ENCODE data around the gene THOP1.
"Not testable (repeated sequence)": the region's sequence is repeated elsewhere in the genome, so short reads cannot be mapped to it uniquely, and the experiment has no call there.

THOP1 gene

DNA sequence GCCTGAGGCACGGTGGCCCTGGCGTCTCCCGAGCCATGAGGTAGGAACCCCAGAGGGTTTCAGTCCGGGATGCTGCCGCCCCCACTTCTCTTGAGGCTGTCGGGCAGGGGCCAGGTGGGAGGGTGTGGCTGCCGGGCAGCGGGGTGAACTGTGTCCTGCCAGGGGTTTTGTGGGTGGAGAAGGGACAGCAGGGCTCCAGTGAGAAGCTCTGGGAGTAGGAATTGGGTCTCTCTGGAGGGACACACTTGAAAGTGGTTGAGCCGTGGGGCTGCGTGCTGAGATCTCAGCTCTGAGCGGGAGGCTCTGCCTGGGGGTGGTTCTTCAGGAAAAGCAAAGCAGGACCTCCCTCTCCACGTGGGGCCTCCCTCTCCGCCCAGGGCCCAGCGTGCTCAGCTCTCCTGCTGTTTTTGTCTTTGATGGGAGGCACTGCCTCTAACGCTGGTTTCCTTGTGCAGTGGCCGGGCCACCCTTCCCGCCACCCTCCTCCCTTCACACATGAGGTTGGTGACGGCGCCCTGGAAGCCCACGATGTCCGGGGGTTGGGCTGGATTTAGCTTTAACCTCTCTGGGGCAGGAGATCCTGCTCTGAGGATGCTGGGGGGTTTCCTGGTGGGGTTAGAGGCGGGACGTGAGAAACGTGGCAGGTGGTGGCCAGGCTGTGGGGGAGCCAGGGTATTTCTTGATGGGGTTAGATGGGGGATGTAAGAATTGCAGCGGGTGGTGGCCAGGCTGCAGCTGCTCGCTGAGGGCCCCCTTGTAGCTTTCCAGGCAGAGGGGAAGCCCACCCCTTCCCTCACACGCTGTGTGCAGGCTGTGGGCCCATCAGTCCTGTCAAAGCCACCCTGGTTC, 19.1 kb downstream of the THOP1 start:
- no peak for DNase-seq

DNA sequence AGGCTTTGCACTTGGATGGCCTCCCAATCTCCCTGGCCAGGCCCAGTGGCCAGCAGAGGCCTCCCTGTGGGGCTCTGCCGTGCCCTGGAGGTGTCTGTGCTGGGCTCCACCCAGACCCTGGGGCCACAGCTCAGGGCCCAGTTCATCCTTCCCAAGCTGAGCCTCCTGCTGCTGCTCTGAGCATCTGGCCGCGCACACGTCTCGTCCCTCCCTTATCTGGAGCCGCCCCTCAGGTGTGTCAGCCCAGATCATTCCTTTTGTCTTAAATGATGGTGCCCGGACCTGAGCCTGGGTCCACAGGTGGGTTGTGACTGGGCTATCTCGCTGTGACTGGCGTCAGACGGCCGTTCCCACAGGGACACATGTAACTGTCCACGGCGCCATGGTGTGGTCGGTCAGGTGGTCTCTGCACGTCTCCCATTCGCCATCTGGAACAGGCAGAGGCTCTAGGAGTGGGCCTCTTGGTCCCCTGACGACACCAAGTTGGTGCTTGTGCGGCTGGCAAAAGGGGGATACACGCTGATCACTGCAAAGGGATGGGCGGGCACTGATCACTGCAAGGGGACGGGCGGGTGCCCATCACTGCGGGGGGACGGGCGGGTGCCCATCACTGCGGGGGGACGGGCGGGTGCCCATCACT, 20.1 kb downstream of the THOP1 start:
- no peak for DNase-seq

DNA sequence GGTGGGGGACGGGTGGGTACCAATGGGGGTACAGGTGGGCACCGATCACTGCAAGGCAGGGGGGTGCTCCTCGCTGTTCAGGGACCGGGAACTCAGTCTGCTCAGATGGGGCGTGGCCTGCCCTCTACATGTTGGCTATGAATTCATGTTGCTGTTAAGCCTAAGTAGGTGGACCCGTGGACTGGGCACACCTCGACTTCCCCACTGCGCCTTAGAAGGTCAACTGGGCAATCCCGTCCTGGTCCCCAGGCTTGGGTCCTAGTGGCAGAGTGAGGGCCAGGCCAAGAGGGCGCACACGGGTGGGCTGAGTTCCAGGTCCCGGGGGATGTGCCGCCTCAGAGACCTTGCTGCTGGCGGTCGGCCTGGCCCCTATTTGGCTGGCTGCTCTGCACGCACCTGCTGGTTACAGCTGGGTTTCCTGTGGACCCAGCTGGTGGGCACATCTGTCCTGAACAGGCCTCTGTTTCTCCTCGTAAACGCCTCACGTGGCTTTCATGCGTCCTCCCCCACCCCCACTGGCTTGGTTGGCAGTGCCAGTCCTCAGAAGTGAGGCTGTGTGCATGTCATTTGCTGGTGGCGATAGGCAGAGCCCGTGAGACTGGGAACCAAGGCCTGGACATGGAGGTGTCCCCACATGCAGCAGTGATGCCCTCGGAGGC, 20.8 kb downstream of the THOP1 start:
- DNase-seq, result no peak

DNA sequence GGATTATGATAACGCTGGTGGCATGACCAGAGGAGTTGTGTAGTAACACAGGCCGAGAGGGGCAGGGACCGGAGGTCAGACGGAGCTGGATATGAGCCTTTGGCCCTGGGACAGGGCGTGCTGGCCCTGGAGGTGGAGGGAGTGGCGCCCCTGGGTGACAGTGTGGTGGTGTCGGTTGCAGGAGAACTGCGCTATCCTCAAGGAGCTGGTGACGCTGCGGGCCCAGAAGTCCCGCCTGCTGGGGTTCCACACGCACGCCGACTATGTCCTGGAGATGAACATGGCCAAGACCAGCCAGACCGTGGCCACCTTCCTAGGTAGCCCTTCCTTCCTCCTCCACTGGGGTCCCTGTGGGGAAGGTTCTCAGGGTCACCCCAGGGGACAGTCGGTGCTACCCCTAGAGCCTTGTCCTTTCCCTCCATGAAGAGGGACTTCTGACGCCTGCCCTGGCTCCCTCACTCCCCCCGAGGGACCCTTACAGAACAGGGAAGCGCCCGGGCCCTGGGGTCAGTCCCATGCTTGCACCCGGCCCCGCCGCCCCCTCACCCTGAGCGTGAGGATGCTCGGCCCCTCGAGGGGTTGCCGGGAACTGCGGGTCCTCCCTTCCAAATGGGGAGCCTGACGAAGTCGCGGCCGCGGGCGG, 21.6 kb downstream of the THOP1 start:
- no peak for DNase-seq

DNA sequence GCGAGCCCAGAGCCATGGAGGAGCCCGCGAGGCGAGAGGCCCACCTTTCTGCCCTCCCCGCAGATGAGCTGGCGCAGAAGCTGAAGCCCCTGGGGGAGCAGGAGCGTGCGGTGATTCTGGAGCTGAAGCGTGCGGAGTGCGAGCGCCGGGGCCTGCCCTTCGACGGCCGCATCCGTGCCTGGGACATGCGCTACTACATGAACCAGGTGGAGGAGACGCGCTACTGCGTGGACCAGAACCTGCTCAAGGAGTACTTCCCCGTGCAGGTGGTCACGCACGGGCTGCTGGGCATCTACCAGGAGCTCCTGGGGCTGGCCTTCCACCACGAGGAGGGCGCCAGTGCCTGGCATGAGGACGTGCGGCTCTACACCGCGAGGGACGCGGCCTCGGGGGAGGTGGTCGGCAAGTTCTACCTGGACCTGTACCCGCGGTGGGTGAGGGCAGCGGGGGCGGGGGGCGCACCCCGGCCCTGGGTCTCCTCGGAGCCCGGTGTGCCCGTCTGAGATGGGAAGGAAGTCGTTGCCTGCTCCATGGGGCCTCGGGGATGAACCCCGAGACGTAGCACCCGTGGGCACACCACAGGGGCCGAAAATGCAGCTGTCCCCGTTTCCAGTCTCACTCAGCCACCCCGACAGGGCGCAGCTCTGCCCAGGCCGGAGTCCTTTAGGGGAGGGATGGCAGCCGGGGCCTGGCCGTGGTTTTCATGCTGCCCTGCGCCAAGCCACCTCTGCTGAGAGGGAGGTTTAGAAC, 22.3 kb downstream of the THOP1 start:
- DNase-seq, result no peak

DNA sequence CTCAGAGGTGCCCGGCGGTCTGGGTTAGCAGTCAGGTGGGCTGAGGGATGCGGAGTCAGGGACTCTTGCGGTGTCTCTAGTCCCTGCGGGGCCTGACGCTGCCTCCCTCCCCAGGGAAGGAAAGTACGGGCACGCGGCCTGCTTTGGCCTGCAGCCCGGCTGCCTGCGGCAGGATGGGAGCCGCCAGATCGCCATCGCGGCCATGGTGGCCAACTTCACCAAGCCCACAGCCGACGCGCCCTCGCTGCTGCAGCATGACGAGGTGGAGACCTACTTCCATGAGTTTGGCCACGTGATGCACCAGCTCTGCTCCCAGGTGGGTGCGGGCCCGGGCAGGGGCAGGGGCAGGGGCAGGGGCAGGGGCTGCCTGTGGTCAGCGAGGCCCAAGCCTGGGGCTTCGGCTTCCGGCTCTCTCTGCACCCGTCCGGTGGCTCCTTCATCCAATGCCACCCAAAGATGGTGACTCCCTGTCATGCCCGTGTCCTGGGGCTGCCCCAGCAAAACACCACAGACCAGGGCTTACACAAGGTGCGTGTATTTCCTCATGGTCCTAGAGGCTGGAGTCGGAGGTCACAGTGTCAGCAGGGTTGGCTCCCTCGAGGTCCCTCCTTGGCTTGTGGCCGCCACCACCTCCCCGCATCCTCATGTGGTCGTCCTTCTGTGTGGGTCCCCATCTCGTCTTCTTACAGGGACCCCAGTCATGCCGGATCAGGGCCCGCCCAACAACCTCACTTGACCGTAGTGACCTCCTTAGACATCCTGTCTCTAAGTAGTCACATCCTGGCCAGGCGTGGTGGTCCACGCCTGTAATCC, 23.0 kb downstream of the THOP1 start:
- DNase-seq, result no peak

DNA sequence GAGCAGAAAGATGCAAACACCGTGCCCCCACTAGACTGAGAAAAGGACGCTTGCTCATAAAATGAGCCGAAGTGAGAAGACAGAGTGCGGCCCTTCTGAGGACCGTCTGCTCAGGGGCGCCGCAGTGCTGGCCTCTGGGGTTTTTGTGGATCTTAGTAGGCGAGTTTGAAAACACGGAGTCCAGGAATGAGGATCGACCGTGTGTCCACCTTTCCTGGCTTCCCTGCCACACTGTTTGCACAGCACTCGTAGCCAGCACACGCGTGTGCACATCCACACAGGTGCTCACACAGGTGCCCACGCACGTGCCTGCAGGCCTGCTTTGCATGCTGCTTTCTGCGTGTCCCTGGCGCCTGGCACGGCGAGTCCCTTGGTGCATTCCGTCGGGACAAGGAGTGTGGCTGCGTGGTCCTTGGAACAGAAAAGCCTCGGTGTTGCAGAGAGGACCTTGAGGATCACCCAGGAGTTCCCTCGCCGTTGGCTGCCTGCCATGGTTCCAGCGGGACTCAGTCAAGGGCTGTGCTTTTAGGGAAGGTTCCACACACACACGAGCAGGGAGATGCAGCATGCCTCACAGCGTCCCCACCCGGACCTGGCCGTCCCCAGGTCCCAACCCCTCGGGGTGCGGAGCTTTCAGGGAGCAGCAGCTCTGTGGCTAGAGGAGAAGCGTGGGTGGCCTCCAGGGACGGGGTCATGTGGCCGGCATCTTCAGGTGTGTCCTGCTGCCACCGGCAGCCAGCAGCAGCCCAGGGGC, 24.3 kb downstream of the THOP1 start:
- no peak for DNase-seq

DNA sequence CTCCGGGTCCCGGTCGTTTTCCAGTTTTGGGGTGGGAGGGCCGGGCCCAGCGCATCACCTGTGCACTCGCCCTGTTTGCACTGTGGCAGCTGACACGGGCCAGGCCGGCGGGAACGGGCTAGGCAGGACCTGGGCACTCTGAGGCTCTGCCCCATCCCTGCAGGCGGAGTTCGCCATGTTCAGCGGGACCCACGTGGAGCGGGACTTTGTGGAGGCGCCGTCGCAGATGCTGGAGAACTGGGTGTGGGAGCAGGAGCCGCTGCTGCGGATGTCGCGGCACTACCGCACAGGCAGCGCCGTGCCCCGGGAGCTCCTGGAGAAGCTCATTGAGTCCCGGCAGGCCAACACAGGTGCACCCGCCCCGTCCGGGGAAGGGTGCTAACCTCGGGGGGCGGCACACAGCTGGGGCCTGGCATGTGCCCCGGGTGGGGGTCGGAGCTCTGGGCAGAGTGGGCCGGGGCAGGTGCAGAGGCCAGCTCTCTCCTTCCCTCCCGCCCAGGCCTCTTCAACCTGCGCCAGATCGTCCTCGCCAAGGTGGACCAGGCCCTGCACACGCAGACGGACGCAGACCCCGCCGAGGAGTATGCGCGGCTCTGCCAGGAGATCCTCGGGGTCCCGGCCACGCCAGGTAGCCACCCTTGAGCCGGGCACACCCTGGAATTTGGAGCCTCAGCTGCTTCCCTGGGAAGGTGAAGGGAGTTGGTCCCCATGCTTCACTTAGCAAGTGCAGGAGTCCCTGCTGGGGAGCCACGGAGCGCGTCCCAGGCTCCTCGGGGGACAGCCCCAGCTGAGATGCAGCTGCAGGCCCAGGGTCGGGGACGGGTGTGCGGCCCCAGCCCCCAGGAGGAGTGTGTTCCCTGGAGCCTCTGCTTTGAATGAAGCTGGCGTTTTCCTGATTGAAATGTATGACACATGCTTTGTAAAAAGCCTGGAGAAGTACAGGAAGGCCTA, 25.1 kb downstream of the THOP1 start:
- no peak for DNase-seq

DNA sequence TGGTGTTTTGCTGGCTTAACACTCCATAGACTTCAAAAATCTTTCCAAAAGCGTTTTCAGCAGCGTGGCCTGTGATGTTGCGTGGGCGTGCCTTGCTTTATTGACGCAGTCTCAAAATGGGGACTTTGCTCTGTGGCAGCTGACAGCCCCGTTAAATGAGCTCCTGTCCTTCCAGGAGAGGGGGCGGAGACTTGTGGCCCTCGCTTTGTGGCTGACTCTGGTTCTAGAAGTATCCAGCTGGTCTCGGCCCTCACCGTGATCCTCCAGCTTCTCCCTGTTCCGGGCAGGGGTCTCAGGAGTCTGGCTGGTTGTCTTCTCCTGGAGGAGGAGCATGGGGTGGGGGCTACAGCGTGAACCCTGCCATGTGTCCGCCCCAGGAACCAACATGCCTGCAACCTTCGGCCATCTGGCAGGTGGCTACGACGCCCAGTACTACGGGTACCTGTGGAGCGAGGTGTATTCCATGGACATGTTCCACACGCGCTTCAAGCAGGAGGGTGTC, 26.0 kb downstream of the THOP1 start:
- no peak for DNase-seq

DNA sequence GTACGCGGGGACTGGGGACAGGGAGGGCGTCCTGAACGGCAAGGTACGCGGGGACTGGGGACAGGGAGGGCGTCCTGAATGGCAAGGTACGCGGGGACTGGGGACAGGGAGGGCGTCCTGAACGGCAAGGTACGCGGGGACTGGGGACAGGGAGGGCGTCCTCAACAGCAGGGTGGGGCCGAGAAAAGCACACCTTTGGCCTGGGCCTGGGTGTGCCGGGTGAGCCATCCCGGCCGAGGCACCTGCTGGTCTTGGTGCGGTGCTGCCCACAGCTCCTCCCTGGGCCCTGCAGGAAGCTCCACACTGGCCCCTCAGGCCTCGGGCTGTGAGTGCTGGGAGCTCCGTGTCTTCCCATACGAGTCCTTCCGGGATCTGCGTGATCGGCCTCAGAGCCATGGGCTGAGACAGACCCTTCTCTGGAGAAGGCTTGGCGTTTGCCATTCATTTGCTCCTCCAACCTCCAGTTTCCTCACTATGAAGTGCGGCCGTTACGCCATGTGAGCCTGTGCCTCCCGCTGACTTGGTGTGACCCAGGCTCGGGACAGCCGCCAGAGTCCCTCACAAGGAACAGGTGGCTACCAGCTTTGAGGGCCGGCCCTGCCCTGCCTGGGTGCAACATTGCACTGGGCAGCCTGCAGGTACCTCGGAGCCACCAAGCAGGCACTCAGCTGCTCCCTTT, 26.6 kb downstream of the THOP1 start:
- DNase-seq, result no peak

DNA sequence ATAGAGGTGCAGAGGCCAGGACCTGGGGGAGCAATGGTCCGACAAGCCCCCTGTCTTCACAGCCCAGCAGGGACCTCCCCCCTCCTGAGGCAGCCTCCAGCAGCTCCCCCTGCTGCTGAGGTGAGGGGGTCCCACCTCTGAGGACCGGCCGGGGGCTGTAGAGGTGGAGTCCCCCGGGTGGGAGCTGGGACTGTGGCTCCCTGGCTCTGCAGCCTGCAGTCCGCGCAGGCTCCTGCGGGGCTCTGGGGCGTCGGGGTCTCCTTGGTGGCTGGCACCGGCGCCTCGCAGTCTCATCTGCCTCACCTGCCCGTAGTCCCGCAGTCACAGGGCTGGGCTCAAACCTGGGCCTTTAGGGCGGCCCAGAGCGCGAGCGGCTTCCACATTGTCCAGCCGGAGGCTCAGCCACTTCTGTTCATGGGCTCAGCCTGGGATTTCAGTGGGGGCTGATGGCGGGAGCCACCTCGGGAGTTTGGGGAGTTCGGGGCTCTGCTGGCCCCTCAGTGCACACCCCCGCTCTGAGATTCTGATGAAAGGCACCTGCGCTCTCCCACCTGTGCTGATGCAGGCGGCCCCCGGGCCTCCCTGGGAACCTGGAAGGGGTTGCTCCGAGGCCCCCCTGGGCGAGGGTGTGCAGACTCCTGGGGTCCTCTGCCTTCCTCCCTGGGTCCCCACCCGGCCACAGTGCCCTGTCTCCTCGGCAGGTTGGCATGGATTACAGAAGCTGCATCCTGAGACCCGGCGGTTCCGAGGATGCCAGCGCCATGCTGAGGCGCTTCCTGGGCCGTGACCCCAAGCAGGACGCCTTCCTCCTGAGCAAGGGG, 27.3 kb downstream of the THOP1 start:
- no peak for DNase-seq

DNA sequence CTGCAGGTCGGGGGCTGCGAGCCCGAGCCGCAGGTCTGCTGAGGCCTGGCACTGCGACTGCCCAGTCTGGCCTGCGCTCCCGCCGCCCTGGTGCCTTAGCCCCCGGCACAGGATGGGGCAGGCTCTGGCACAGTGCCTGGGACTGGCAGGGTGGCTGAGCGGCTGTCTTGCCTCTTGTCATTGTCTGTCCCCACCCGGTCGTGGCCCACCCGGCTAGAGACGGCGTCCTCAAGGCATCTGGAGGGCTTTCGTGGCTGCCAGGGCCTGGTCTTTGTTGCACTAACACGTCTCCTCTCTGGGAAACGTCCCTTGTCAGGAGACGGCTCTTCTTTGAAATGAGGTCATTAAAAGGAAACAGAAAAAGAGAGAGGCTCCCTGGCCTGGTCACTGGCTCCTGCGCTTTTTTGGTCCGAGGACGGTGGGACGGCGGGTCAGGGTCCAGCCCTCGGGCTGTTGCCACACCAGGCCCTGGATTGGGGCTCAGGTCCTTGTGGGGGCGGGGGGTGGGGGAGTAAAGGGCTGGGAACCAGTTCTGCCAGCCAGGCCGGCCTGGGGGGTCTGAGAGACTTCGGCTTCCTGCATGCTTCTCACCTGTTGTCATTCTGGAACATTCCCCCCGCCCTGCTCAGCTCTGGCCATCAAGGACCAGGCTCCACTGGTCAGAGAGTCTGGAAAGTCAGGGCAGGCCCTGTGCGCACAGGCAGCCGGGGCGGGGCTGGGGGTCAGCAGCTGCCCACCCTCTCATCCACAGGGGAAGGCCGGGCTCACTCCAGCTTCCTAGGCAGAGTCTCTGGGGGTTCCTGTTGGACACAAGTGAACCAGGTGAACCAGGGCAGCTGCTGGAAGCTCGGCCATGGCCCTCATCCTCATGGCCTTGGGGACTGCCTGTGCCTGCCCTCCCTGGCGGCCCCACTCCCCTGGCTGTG, 28.2 kb downstream of the THOP1 start:
- DNase-seq, result no peak

DNA sequence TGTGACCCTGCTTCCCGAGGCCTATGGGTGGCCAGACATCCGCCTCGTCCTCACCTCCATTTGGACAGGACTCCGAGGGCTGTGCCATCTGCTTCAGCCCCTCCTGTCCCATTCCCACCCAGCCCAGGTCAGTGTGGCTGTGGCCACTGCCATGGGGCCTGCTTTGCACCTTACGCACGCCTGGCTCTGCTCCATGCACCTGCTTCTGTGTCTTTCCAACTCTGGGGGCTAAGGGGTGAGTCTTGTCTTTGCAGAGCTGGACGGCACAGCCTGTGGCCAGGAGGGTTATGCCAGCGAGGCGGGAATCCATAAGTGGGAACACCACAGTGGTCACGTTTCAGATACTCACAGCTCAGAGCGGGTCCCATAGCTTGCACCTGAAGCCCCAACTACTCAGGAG, 29.1 kb downstream of the THOP1 start:
- no peak for DNase-seq

DNA sequence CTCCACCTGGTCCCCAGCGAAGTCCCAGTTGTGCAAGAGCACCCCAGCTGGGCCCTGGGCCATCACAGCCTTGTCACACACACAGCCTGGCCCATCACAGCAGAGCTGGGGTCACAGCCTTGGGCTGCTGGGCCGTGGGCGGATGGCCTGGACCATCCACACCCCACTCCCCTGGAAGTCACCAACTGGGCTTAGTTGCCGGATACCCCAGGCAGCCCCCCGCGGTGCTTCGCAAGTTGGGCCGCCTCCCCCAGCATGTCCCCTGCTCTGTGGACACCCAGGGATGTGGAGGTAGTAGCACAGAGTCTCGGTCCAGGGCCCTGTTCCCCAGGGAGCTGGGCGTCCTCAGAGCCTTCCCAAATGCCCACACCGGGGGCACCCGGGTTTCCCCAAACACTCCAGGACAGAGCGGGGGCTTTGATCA, 29.9 kb downstream of the THOP1 start:
- no peak for DNase-seq

DNA sequence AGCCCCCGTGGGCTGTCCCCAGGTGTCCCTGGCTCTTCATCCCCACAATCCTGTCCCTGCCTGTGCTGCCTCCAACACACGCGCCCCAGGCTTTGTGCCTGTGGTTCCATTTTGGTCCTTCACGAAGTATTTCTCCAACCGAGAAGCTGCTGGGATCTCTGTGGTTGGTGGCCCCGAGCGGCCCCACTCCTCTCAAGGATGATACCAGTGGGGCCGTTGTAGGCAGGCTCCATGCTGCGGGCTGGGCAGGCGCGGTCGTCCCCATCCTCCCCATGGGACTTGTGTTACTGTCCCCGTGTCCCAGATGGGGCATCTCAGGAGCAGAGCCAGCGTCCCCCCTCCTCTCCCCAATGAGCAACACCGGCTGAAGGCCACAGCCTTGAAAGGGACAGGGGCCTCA, 30.6 kb downstream of the THOP1 start:
- DNase-seq, result no peak

DNA sequence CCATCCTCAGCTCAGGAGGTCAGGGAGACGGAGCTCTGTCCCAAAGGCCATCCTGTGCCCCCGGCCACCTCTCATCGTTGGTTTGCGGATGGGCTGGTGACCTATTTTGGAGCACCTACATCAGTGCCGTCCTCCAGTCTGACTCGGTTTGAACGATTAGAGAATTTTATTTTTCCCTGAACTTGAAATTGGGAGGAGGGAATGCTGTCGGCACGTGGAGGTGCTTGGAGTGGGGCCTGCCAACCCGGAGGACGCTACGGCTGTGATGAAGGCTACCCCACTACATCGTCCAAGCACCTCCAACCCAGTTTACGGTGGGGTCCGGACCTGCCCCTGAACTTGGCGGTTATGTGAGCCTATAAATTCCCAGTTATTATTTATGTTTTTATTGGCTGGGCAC, 31.3 kb downstream of the THOP1 start:
- no peak for DNase-seq

DNA sequence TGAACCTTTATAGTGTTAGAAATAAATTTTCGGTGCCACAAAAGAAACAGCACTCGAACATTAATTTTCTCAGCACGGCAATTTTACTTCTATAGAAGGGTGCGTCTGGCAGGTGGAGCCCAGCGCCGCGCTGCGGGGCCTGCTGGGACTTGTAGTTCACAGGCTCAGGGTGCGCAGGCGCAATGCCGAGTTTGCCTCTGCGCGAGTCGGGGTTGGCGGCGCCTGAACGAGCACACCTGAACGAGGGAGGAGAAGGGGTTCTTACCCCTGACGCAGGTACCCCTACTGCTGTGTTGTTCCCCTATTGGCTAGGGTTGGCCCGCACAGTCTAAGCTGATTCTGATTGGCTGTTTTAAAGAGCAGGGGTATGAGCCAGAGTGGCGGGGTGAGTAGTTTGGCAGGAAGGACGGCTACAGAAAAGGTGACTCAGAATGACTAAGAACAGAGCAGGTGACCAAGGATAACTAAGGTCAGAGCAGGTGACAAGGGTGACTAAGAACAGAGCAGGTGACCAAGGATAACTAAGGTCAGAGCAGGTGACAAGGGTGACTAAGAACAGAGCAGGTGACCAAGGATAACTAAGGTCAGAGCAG, 32.0 kb downstream of the THOP1 start:
- not testable (repeated sequence) for DNase-seq

All from NCI-H1048 (cell line).